Glutamatergic neuron (in vitro differentiated cells): ENCODE measurements around the gene RAD51B. TPM values are rescaled to one million over a fixed set of nuclear protein-coding genes. Genes with fewer than 3 reads are reported as not detected.
"Not testable (repeated sequence)": the region's sequence is repeated elsewhere in the genome, so short reads cannot be mapped to it uniquely, and the experiment has no call there.

Experiments used
- DNase-seq: peaks from one replicate; pipeline ENCODE4 v3.0.0; 2022
- H3K27ac Mint-ChIP-seq: one replicate; pipeline ENCODE4 v1.8.0; 2020; ENCODE audit warnings: mild to moderate bottlenecking, mixed read lengths, inconsistent platforms; ENCODE audit not compliant: unreplicated experiment
- H3K27me3 Mint-ChIP-seq: one replicate; pipeline ENCODE4 v1.8.0; 2020; ENCODE audit warnings: mild to moderate bottlenecking, moderate library complexity, mixed read lengths, inconsistent platforms; ENCODE audit not compliant: unreplicated experiment
- H3K36me3 Mint-ChIP-seq: one replicate; pipeline ENCODE4 v1.8.0; 2020; ENCODE audit warnings: mild to moderate bottlenecking, mixed read lengths, inconsistent platforms; ENCODE audit not compliant: unreplicated experiment
- H3K4me1 Mint-ChIP-seq: one replicate; pipeline ENCODE4 v1.8.0; 2020; ENCODE audit warnings: mild to moderate bottlenecking, low read depth, mixed read lengths, inconsistent platforms; ENCODE audit not compliant: unreplicated experiment
- H3K4me3 Mint-ChIP-seq: one replicate; pipeline ENCODE4 v1.8.0; 2020; ENCODE audit warnings: mild to moderate bottlenecking, mixed read lengths, inconsistent platforms; ENCODE audit not compliant: unreplicated experiment
- H3K9me3 Mint-ChIP-seq: one replicate; pipeline ENCODE4 v1.8.0; 2020; ENCODE audit warnings: mild to moderate bottlenecking, moderate library complexity, mixed read lengths, inconsistent platforms; ENCODE audit not compliant: unreplicated experiment
- total RNA-seq: library from RNA; stranded (reverse); fragmentation: NEBNext Ultra II Directional; extraction: Animal tissue kit (Norgen Biotek cat#: 25700); gene quantifications from one replicate; pipeline ENCODE4 v1.2.1, GENCODE V29; 2021; ENCODE audit not compliant: unreplicated experiment
- TF ChIP-seq, protein P1 (sequence below): fragments of 200-600 bp; sonication (generic); IDR thresholded peaks from one replicate; pipeline ENCODE4 v1.5.0; 2021; ENCODE audit not compliant: partially characterized antibody, unreplicated experiment

RAD51B gene
- total RNA-seq, 1 donor from 2014 or later: 9.7 TPM

DNA sequence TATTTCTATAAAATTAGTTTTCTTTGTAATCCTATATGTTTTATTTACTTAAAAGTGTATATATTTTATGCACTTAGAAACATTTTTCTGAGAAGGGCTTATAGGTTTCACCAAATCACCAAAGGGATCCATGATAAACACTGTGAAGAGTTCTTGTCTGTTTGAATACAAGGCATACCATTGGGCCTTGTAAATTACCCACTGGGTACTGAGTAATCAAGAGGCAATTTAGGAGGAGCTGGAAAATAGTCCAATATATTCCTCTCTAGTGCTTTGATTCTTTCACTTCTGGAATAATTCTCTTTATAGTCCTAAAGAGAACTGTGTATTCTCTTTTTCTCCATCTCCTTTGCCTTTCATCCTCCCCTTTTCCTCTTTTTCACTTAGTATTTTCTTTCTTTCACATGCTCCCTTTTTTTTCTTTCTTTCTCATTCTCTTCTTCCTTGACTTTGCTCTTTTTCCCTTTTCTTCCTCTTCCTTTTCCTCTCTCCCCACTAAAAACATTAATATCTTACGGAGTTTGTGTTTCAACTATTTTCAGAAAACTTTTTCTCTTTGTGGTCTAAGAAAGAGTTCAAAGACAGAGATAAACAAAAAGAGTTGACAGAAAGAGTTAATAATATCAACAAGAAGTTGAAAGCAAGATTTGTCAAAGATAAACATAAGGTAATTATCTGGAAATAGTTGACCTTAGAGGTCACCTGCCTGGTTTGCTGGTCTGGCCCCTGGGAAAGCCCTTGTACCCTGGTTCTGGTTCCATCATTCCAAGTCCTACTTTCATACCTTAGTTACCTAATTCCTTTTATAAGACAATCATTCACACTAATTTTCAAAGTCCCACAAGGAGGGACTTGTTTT lies 435.3 kb downstream of the RAD51B start:
- Mint-ChIP-seq H3K9me3 (no peaks in the 10 kb centered on the region), H3K27ac (no peak overlapping the region), H3K36me3 (no peaks in the 10 kb centered on the region), H3K4me3 (no peak overlapping the region), H3K4me1 (no peaks in the 10 kb centered on the region), H3K27me3 (no peaks in the 10 kb centered on the region)
- TF ChIP-seq, protein P1, sequence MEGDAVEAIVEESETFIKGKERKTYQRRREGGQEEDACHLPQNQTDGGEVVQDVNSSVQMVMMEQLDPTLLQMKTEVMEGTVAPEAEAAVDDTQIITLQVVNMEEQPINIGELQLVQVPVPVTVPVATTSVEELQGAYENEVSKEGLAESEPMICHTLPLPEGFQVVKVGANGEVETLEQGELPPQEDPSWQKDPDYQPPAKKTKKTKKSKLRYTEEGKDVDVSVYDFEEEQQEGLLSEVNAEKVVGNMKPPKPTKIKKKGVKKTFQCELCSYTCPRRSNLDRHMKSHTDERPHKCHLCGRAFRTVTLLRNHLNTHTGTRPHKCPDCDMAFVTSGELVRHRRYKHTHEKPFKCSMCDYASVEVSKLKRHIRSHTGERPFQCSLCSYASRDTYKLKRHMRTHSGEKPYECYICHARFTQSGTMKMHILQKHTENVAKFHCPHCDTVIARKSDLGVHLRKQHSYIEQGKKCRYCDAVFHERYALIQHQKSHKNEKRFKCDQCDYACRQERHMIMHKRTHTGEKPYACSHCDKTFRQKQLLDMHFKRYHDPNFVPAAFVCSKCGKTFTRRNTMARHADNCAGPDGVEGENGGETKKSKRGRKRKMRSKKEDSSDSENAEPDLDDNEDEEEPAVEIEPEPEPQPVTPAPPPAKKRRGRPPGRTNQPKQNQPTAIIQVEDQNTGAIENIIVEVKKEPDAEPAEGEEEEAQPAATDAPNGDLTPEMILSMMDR: no peak
- DNase-seq: no peak

DNA sequence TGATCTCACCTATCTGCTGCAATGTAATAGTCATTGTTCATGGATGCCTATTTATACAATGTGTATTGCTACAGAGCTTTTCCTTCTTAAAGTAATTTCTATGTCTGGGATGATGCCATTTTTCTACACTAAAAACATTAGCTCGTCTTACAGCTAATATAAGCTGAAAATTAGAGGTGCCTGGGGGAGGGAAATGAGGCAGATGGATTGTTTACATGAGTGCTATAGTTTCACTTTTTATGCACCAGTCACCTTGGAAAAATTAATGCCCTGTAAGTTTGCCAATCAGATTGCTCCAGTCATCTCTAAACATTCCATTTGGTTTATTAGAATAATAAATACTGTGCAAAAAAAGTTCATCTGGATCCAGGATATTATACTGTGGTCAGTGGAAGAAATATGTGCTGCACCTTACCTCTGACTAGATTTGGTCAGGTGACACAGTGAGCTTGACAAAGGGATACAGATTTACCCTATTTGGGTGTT lies 436.2 kb downstream of the RAD51B start:
- no peaks in the 10 kb centered on the region for H3K9me3 Mint-ChIP-seq
- H3K4me1 Mint-ChIP-seq: no peaks in the 10 kb centered on the region
- H3K36me3 Mint-ChIP-seq: no peaks in the 10 kb centered on the region
- no peak overlapping the region for H3K27ac Mint-ChIP-seq
- no peak overlapping the region for H3K4me3 Mint-ChIP-seq
- H3K27me3 Mint-ChIP-seq: no peaks in the 10 kb centered on the region
- DNase-seq: no peak
- TF ChIP-seq, protein P1: no peak

DNA sequence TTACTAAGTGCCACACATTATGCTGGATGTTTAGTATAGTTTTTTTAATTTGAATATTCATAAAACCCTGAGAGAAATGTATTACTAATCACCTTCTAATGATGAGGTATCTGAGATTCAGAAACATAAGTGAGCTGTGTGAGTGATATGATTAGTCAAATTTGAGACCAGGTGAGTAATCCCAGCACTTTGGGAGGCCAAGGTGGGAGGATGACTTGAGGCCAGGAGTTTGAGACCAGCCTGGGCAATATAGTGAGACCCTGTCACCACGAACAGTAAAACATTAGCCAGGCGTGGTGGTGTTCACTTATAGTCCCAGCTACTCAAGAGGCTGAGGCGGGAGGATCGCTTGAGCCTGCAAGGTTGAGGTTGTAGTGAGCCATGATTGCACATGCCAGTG lies 438.4 kb downstream of the RAD51B start:
- Mint-ChIP-seq H3K36me3 (no peaks in the 10 kb centered on the region), H3K27ac (no peak overlapping the region), H3K9me3 (no peaks in the 10 kb centered on the region), H3K27me3 (no peaks in the 10 kb centered on the region), H3K4me3 (no peak overlapping the region), H3K4me1 (no peaks in the 10 kb centered on the region)
- DNase-seq: no peak
- TF ChIP-seq, protein P1: no peak

DNA sequence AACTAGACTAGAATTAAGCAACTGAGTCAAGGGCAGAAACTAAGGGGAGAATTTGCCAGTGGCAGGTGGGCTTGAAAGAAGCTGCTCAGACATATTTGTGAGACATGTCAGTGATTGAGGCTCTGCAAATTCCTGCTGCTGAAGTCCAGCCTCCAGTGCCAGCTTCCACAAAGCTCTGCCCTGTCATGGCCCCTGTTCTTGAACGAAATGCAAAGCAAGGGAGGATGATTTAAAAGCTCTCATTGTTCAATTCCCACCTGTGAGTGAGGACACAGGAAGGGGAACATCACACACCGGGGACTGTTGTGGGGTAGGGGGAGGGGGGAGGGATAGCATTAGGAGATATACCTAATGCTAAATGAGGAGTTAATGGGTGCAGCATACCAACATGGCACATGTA lies 439.4 kb downstream of the RAD51B start:
- H3K27me3 Mint-ChIP-seq, H3K27ac Mint-ChIP-seq, H3K4me3 Mint-ChIP-seq, H3K4me1 Mint-ChIP-seq, DNase-seq, H3K9me3 Mint-ChIP-seq, H3K36me3 Mint-ChIP-seq: not testable (repeated sequence)

DNA sequence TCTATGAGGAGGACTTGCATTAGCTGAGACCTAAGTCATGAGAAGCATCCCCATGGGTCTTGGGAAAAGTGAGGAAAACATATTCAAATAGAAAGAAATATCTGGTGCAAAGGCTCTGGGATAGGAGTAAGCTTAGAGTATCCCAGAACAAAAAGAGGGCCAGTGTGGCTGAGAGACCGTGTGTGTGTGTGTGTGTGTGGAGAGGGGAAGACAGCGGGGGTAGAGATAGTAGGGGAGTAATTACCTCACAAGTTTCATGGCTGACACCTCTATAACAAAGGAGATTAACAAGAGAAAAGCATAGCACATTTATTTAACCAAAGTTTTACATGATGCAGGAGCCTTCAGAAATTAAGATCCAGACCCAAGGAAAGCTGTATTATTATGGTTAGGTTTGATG lies 440.5 kb downstream of the RAD51B start:
- no peaks in the 10 kb centered on the region for H3K9me3 Mint-ChIP-seq
- no peak overlapping the region for H3K4me3 Mint-ChIP-seq
- H3K4me1 Mint-ChIP-seq: no peaks in the 10 kb centered on the region
- no peaks in the 10 kb centered on the region for H3K36me3 Mint-ChIP-seq
- H3K27me3 Mint-ChIP-seq: no peaks in the 10 kb centered on the region
- H3K27ac Mint-ChIP-seq: no peak overlapping the region
- DNase-seq: no peak
- TF ChIP-seq, protein P1: no peak
